ENCODE results near the gene BSN. TPM values are rescaled to one million over a fixed set of nuclear protein-coding genes. Genes with fewer than 3 reads are reported as not detected.

BSN gene
- total and polyA plus RNA-seq, 2 donors (not counting 3 experiments of a cell fraction or from before 2014, with no cell fraction given) = 0.04 to 0.27 TPM

DNA sequence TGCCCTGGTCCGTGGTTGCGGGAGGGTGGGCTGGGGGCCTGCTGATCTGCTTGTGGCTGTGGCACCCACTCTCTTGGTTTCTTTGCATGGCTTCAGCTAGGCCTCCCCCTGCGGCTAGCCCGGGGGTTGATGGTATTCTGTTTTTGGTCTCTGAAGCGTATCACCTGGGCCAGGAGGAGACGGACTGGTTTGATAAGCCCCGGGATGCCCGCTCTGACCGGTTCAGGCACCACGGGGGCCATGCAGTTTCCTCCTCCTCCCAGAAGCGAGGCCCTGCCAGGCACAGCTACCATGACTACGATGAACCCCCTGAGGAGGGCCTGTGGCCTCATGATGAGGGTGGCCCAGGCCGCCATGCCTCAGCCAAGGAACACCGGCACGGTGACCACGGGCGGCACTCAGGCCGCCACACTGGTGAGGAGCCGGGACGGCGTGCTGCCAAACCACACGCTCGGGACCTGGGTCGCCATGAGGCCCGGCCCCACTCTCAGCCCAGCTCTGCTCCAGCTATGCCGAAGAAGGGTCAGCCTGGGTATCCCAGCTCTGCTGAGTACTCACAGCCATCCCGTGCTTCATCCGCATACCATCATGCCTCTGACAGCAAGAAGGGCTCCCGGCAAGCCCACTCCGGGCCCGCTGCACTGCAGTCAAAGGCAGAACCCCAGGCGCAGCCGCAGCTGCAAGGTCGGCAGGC is 108.6 kb downstream of the BSN start:
- Histone ChIP-seq H3K79me2 (ENCODE audit: control insufficient read depth, insufficient read depth, low read length) (no peaks in the 10 kb centered on the region), H3K27me3 (ENCODE audit: control insufficient read depth in 2 of 2, insufficient read depth in 2 of 2, low read length in 2 of 2) (peaks cover 0 to 2% of the 10 kb centered on the region in 2 experiments), H4K20me1 (replicated peaks; ENCODE audit: control insufficient read depth, extremely low read depth, insufficient read depth, low read length) (no peaks in the 10 kb centered on the region), H3K9me1 (replicated peaks; ENCODE audit: control insufficient read depth, extremely low read depth, insufficient read depth, low read length) (no peaks in the 10 kb centered on the region), H3K27ac (ENCODE audit: insufficient read depth, low read depth, low read length) (no peak overlapping the region), H3K36me3 (ENCODE audit: control insufficient read depth in 2 of 2, extremely low read depth in 1 of 2, insufficient read depth in 2 of 2, low read length in 2 of 2) (no peaks in the 10 kb centered on the region), H3K9me3 (replicated peaks; ENCODE audit: control insufficient read depth, insufficient read depth, low read length) (no peaks in the 10 kb centered on the region), H3K4me2 (ENCODE audit: insufficient read depth, low read length) (no peak overlapping the region), H3K9ac (replicated peaks; ENCODE audit: extremely low read depth, insufficient read depth, low read length) (no peak overlapping the region), H3K4me1 (ENCODE audit: control insufficient read depth, extremely low read depth, insufficient read depth, low read length) (no peaks in the 10 kb centered on the region), H3K4me3 (replicated peaks in 1 of 3; ENCODE audit: insufficient read depth in 1 of 3, low read depth in 1 of 3, low read length in 3 of 3) (no peak overlapping the region), H2AFZ (ENCODE audit: low read depth, low read length) (no peak overlapping the region)
- POLR2A ChIA-PET = no interaction called here
- FAIRE-seq (no peak), DNase-seq (ENCODE audit: low read depth, low spot score) (no peak)
- TF ChIP-seq POLR2AphosphoS5 (IDR thresholded peaks at IDR 0.05; ENCODE audit: insufficient read depth, low read depth, low read length) (no peak), GATA2 (IDR thresholded peaks at IDR 0.05; ENCODE audit: insufficient read depth, insufficient read length, low read depth, low read length) (no peak), POLR2A (IDR thresholded peaks at IDR 0.05; ENCODE audit: low read depth, low read length) (no peak), JUN (IDR thresholded peaks at IDR 0.05; ENCODE audit: borderline replicate concordance, insufficient read depth, insufficient read length, low read depth) (no peak), EZH2 (IDR thresholded peaks at IDR 0.05; ENCODE audit: borderline replicate concordance, low read depth, low read length, severe bottlenecking) (no peak), MAX (IDR thresholded peaks at IDR 0.05; ENCODE audit: insufficient read depth, insufficient read length) (no peak), MYC (IDR thresholded peaks at IDR 0.05; ENCODE audit: low read depth, low read length) (no peak), FOS (IDR thresholded peaks at IDR 0.05; ENCODE audit: borderline replicate concordance, insufficient read depth, low read length) (no peak)
- TF ChIP-seq, protein P1, sequence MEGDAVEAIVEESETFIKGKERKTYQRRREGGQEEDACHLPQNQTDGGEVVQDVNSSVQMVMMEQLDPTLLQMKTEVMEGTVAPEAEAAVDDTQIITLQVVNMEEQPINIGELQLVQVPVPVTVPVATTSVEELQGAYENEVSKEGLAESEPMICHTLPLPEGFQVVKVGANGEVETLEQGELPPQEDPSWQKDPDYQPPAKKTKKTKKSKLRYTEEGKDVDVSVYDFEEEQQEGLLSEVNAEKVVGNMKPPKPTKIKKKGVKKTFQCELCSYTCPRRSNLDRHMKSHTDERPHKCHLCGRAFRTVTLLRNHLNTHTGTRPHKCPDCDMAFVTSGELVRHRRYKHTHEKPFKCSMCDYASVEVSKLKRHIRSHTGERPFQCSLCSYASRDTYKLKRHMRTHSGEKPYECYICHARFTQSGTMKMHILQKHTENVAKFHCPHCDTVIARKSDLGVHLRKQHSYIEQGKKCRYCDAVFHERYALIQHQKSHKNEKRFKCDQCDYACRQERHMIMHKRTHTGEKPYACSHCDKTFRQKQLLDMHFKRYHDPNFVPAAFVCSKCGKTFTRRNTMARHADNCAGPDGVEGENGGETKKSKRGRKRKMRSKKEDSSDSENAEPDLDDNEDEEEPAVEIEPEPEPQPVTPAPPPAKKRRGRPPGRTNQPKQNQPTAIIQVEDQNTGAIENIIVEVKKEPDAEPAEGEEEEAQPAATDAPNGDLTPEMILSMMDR (IDR thresholded peaks at IDR 0.05; ENCODE audit: extremely low read depth in 1 of 2, insufficient read depth in 1 of 2, low read depth in 1 of 2, low read length in 2 of 2) = no peak
- CTCF ChIA-PET = interaction anchor here (5.3 kb wide), 1 partner anchor 123 kb away, joined by 34 read pairs; no protein-coding TSS in a partner anchor
- intact Hi-C loops (cut with micrococcal nuclease) = no loop called here
- no TSS peak for BruUV-seq (replicated peaks)
- dilution Hi-C loops (cut with MboI; ENCODE audit: extremely low pct_ligation_motif_present, low sequenced_read_pairs) = no loop called here

Measured in endothelial cell of umbilical vein (primary cell).